BJ (cell line): ENCODE measurements around the gene KCTD1. TPM values are rescaled to one million over a fixed set of nuclear protein-coding genes. Genes with fewer than 3 reads are reported as not detected.

ENCODE experiments used
- CTCF ChIA-PET: fragments of 350-600 bp; formaldehyde crosslinking; extraction: SDS; loops from one replicate; lab custom pipeline; 2021; ENCODE audit warnings: antibody characterized with exemption, inconsistent platforms; lab: Yijun Ruan, JAX
- POLR2A ChIA-PET: fragments of 300-600 bp; sonication (Branson Sonifier 250); formaldehyde crosslinking; extraction: SDS; loops from one replicate; lab custom pipeline; 2021; ENCODE audit warnings: antibody characterized with exemption; lab: Charles Lee
- DNase-seq: peaks from one replicate; pipeline ENCODE4 v3.0.0-alpha.2; 2011; ENCODE audit warnings: low read depth
- H3K27me3 ChIP-seq: 2 replicates; pipeline ENCODE4 v1.6.0; 2011; ENCODE audit warnings: low read length; ENCODE audit not compliant: control insufficient read depth, insufficient read depth
- H3K36me3 ChIP-seq: 2 replicates; pipeline ENCODE4 v1.5.1; 2011; ENCODE audit warnings: low read length; ENCODE audit not compliant: control insufficient read depth, insufficient read depth
- H3K4me3 ChIP-seq: 2 replicates; pipeline ENCODE4 v1.5.1; 2011; ENCODE audit warnings: low read depth, mild to moderate bottlenecking, control low read depth, low read length
- polyA plus RNA-seq: library from polyadenylated mRNA; depleted of rRNA; stranded (reverse); fragments of >200 nt; gene quantifications from 2 replicates; pipeline ENCODE4 v1.2.3, GENCODE V29; 2011
- TF ChIP-seq, protein P1 (sequence below): IDR thresholded peaks from 2 replicates; pipeline ENCODE4 v1.5.1; 2011; ENCODE audit warnings: low read depth, mild to moderate bottlenecking, control low read depth, inconsistent platforms, low read length, moderate library complexity; ENCODE audit not compliant: insufficient read depth

The KCTD1 gene
- polyA plus RNA-seq, 1 experiment = 9.6 TPM

DNA sequence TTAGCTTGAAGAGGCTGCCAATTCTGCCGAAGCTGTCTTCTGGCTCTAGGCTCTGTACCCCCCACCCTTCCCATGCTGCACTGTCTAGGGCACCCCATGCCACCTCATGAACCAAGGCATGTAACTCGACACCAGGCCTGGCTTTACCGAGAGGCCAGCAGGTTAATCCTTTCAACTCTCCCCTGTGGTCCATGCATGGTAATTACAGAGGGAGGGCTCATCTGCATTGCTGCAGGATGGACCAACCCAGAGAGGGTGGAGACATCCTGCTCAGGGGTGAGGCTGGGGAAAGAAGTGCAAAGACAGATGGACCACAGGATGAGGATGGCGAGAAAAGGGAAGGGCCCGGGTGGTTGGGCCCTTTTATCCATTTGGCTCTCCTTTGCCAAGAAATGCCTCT lies 65.8 kb downstream of the KCTD1 start:
- no peaks in the 10 kb centered on the region for H3K36me3 ChIP-seq
- ChIA-PET CTCF (interaction anchor here (0.6 kb wide), 1 partner anchor 46 kb away, joined by 3 read pairs; no protein-coding TSS in a partner anchor), POLR2A (no interaction called here)
- no peaks in the 10 kb centered on the region for H3K27me3 ChIP-seq
- DNase-seq = no peak
- TF ChIP-seq, protein P1, sequence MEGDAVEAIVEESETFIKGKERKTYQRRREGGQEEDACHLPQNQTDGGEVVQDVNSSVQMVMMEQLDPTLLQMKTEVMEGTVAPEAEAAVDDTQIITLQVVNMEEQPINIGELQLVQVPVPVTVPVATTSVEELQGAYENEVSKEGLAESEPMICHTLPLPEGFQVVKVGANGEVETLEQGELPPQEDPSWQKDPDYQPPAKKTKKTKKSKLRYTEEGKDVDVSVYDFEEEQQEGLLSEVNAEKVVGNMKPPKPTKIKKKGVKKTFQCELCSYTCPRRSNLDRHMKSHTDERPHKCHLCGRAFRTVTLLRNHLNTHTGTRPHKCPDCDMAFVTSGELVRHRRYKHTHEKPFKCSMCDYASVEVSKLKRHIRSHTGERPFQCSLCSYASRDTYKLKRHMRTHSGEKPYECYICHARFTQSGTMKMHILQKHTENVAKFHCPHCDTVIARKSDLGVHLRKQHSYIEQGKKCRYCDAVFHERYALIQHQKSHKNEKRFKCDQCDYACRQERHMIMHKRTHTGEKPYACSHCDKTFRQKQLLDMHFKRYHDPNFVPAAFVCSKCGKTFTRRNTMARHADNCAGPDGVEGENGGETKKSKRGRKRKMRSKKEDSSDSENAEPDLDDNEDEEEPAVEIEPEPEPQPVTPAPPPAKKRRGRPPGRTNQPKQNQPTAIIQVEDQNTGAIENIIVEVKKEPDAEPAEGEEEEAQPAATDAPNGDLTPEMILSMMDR = no peak
- H3K4me3 ChIP-seq = no peak overlapping the region

DNA sequence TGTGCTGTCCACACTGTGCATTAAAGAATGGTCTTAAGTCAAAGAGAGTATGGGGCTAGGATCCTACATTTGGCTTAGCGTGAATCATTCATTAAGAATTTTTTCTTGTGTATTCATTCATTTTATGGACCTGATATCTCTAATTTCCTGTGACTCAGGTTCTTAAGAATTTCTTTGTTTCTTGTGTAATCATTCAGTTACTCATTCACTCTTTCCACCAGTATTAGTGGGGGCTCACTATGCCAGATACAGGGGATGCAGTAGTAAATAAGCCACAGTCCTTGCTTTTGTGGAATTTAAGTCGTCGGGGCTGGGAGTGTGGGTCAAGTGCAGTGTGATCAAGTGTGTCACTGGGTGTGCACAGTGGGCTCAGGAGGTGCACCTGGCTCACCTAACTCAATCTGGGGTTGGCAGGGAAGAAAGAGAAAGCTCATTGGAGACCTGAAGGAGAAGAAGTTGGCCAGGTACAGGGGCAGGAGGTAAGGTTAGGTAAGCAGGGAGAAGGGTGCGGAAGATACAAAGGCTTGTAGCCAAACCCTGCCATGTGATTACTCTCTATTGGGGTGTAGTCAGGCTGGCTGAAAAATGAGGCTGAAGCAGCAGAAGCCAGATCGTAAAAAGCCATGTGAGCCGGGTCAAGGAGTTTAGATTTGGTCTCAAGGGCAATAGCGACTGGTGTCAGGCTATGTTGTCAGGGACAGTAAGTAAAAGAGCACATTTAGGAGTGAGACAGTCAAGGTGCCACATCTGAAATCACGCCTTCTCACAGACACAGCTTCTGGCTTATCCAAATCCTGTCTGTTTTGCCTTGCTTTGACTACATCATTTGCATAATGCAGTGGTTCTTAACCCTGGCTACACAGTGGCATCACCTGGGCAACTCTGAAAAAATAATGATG lies 67.2 kb downstream of the KCTD1 start:
- TF ChIP-seq, protein P1 = no peak
- peak; percentile 83 for DNase-seq
- no peaks in the 10 kb centered on the region for H3K27me3 ChIP-seq
- H3K4me3 ChIP-seq = no peak overlapping the region
- no peaks in the 10 kb centered on the region for H3K36me3 ChIP-seq
- ChIA-PET CTCF (interaction anchor here (1.0 to 1.9 kb wide), 2 partner anchors 10 to 13 kb away, joined by 3 to 5 read pairs; no protein-coding TSS in a partner anchor), POLR2A (no interaction called here)

DNA sequence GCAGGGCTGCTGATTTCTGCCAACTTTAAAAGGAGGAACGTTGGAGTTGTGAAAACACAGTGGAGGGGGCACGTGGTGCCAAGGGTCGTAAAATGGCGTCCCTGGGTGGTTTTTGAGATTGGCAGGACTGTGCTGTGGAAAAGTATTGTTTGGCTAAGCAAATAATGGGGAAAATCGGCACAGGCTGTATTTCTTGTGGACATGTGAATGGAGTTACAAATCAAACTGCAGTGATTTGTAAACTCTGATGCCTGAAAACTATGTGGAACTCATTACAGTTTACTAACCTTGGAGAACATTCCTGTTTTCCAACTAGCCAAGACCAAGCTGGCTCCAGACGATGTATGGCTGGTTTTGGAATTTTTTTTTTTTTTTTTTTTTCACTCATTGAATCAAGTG lies 68.7 kb downstream of the KCTD1 start:
- H3K27me3 ChIP-seq = no peaks in the 10 kb centered on the region
- H3K36me3 ChIP-seq = no peaks in the 10 kb centered on the region
- TF ChIP-seq, protein P1 = no peak
- DNase-seq = no peak
- H3K4me3 ChIP-seq = no peak overlapping the region
- ChIA-PET POLR2A (interaction anchor here (0.7 kb wide), 1 partner anchor 8 kb away, joined by 8 read pairs; no protein-coding TSS in a partner anchor), CTCF (interaction anchor here (1.9 kb wide), 1 partner anchor 11 kb away, joined by 5 read pairs; no protein-coding TSS in a partner anchor)

DNA sequence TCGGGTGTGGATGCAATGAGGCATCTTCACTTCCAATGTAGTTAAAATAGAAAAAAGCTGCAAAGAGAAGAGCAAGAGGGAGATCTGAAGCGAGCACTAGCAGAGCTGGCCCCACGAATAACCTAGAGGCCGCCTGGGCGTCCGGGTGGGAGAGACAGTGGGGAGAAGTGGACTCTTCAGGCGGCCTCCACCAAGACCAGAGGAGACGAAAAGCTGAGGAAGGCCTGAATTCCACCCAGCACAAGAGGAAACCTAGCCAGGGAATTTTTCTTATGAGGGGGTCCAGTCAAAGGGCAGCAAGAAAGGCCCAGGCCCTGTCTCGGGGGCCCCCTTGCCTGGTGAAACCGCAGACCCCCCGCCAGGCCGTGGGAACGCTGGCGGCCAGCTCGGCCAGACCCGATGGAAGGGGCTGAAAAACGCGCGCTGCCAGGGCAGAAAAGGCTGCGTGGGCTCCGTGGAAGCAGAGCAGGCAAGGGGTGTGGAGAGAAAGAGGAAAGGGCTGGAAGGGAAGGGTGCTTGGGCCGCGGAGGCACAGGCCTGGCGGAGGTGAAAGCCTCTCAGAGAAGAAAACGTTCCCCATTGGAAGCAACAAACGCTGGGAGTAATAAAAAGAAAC lies 69.2 kb downstream of the KCTD1 start:
- TF ChIP-seq, protein P1 = no peak
- POLR2A ChIA-PET = interaction anchor here (0.7 kb wide), 1 partner anchor 8 kb away, joined by 8 read pairs; no protein-coding TSS in a partner anchor
- no peaks in the 10 kb centered on the region for H3K27me3 ChIP-seq
- no peak overlapping the region for H3K4me3 ChIP-seq
- no peaks in the 10 kb centered on the region for H3K36me3 ChIP-seq
- DNase-seq = no peak
- CTCF ChIA-PET = interaction anchor here (1.2 to 2.7 kb wide), 2 partner anchors 9 to 11 kb away, joined by 3 to 10 read pairs; no protein-coding TSS in a partner anchor

DNA sequence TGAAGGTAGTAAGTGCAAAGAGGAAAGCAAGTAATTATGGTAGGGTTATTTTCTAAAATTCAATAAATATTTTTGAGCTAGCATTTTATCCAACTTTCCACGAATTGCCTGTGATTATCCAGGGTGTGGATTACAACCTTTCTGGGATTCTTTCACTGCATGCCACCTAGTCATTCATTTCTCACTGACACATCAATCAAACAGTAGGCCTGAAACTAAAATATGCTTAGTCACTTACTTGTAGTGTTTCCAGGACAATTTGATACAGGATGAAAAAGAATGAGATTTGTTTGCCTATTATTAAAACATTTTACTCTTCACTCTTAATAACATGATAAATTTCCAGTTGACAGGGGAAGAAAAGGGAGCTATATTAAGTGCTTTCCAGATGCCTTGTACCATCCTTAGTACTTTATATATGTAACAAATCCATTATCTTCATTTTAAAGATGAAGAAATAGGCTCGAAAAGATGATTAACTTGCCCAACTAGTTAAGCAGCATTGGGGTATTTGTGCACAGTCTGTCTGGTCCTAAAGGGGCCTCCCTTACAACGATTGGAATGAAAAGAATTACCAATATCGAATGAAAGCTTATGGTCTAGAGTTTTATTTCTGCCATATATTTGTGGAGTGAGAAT lies 70.4 kb downstream of the KCTD1 start:
- ChIA-PET POLR2A (no interaction called here), CTCF (interaction anchor here (0.6 to 2.7 kb wide), 3 partner anchors 10 to 36 kb away, joined by 3 to 10 read pairs (median 3); no protein-coding TSS in a partner anchor)
- TF ChIP-seq, protein P1 = no peak
- Histone ChIP-seq H3K4me3 (no peak overlapping the region), H3K36me3 (no peaks in the 10 kb centered on the region), H3K27me3 (no peaks in the 10 kb centered on the region)
- DNase-seq = no peak
